Measurements from ENCODE around the gene DMRT2. TPM values are rescaled to one million over a fixed set of nuclear protein-coding genes. Genes with fewer than 3 reads are reported as not detected.

DMRT2 gene
- total and polyA plus RNA-seq, 2 donors (not counting 3 experiments of a cell fraction or from before 2014, with no cell fraction given): not detected

DNA sequence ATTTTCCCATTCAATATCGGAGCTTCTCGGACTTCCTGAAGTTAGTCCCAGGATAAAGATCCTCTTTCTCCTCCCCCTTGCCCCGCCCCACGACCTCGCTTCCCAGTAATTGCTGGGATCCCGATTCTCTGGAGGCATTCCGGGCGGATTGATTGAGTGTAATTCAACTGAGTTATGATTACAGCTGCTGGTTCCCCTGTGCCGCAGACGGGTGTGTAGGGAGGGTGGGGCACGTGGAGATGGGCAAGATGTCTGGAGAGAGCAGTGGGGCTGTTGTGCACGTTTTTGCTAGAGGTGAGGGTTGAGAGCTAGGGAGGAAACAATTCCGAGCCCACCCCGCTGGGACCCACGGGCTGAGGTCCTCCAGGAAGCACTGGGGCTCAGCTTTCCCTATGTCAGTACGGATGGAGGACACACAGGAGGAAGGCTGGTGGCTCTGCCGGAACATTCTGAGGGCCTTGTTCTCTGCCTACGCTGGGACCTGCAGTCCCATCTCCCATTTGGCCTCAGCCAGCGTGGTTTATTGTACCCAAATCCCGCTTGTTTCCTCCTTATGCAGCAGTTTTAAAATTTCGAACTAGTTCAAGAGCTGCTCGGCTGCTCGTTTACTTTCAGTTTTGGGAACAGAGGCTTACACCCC lies 2.4 kb upstream of the DMRT2 start:
- CTCF ChIA-PET: interaction anchor here (2.8 kb wide), 1 partner anchor 38 kb away, joined by 11 read pairs; no protein-coding TSS in a partner anchor
- Histone ChIP-seq H2AFZ (ENCODE audit: low read depth, low read length) (peak overlapping the region; percentile 11), H3K79me2 (ENCODE audit: control insufficient read depth, insufficient read depth, low read length) (no peaks in the 10 kb centered on the region), H4K20me1 (replicated peaks; ENCODE audit: control insufficient read depth, extremely low read depth, insufficient read depth, low read length) (no peaks in the 10 kb centered on the region), H3K27ac (ENCODE audit: insufficient read depth, low read depth, low read length) (no peak overlapping the region), H3K36me3 (ENCODE audit: control insufficient read depth in 2 of 2, extremely low read depth in 1 of 2, insufficient read depth in 2 of 2, low read length in 2 of 2) (no peaks in the 10 kb centered on the region), H3K4me2 (ENCODE audit: insufficient read depth, low read length) (peak overlapping the region; percentile 59), H3K9me1 (replicated peaks; ENCODE audit: control insufficient read depth, extremely low read depth, insufficient read depth, low read length) (no peaks in the 10 kb centered on the region), H3K4me1 (ENCODE audit: control insufficient read depth, extremely low read depth, insufficient read depth, low read length) (no peaks in the 10 kb centered on the region), H3K27me3 (ENCODE audit: control insufficient read depth in 2 of 2, insufficient read depth in 2 of 2, low read length in 2 of 2) (peaks cover 82 to 97% of the 10 kb centered on the region in 2 experiments), H3K4me3 (replicated peaks in 1 of 3; ENCODE audit: insufficient read depth in 1 of 3, low read depth in 1 of 3, low read length in 3 of 3) (peak overlapping the region in 2 of 3 experiments; percentile 1 to 36), H3K9me3 (replicated peaks; ENCODE audit: control insufficient read depth, insufficient read depth, low read length) (no peaks in the 10 kb centered on the region), H3K9ac (replicated peaks; ENCODE audit: extremely low read depth, insufficient read depth, low read length) (no peak overlapping the region)
- DNase-seq (ENCODE audit: low read depth, low spot score) (no peak), FAIRE-seq (no peak)
- intact Hi-C loops (cut with micrococcal nuclease) (no loop called here), dilution Hi-C loops (cut with MboI; ENCODE audit: extremely low pct_ligation_motif_present, low sequenced_read_pairs) (no loop called here)
- TF ChIP-seq EZH2 (IDR thresholded peaks at IDR 0.05; ENCODE audit: borderline replicate concordance, low read depth, low read length, severe bottlenecking): peak; percentile 61
- TF ChIP-seq, protein P1, sequence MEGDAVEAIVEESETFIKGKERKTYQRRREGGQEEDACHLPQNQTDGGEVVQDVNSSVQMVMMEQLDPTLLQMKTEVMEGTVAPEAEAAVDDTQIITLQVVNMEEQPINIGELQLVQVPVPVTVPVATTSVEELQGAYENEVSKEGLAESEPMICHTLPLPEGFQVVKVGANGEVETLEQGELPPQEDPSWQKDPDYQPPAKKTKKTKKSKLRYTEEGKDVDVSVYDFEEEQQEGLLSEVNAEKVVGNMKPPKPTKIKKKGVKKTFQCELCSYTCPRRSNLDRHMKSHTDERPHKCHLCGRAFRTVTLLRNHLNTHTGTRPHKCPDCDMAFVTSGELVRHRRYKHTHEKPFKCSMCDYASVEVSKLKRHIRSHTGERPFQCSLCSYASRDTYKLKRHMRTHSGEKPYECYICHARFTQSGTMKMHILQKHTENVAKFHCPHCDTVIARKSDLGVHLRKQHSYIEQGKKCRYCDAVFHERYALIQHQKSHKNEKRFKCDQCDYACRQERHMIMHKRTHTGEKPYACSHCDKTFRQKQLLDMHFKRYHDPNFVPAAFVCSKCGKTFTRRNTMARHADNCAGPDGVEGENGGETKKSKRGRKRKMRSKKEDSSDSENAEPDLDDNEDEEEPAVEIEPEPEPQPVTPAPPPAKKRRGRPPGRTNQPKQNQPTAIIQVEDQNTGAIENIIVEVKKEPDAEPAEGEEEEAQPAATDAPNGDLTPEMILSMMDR (IDR thresholded peaks at IDR 0.05; ENCODE audit: extremely low read depth in 1 of 2, insufficient read depth in 1 of 2, low read depth in 1 of 2, low read length in 2 of 2): no peak
- BruUV-seq (replicated peaks): no TSS peak
- POLR2A ChIA-PET: no interaction called here

DNA sequence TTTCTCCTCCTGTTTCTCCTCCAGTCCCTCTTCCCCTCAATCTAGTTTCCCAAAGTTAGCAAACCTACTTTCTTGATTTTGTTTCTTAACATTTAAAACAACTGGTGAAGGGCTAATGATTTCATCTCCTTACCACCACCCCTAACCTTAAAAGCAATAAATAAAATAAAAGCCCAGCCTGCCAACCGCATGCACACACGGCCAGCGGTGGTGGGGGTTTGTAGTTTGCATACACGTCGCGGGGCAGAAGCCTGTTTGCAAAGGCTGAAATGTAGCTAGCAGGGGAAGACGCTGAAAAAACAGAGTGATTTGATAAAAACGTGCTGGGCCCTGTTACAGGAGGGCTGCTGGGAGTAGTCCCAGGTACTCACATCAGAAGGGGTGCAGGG lies 1.9 kb upstream of the DMRT2 start:
- H3K79me2 ChIP-seq (ENCODE audit: control insufficient read depth, insufficient read depth, low read length): no peaks in the 10 kb centered on the region
- H4K20me1 ChIP-seq (replicated peaks; ENCODE audit: control insufficient read depth, extremely low read depth, insufficient read depth, low read length): no peaks in the 10 kb centered on the region
- H3K27me3 ChIP-seq (ENCODE audit: control insufficient read depth in 2 of 2, insufficient read depth in 2 of 2, low read length in 2 of 2): peaks cover 83 to 98% of the 10 kb centered on the region in 2 experiments
- POLR2A ChIA-PET: no interaction called here
- H3K27ac ChIP-seq (ENCODE audit: insufficient read depth, low read depth, low read length): no peak overlapping the region
- H3K36me3 ChIP-seq (ENCODE audit: control insufficient read depth in 2 of 2, extremely low read depth in 1 of 2, insufficient read depth in 2 of 2, low read length in 2 of 2): no peaks in the 10 kb centered on the region
- FAIRE-seq (no peak), DNase-seq (ENCODE audit: low read depth, low spot score) (no peak)
- CTCF ChIA-PET: interaction anchor here (2.8 kb wide), 1 partner anchor 39 kb away, joined by 11 read pairs; no protein-coding TSS in a partner anchor
- peak overlapping the region; percentile 59 for H3K4me2 ChIP-seq (ENCODE audit: insufficient read depth, low read length)
- no peak overlapping the region for H2AFZ ChIP-seq (ENCODE audit: low read depth, low read length)
- H3K4me1 ChIP-seq (ENCODE audit: control insufficient read depth, extremely low read depth, insufficient read depth, low read length): no peaks in the 10 kb centered on the region
- H3K9me3 ChIP-seq (replicated peaks; ENCODE audit: control insufficient read depth, insufficient read depth, low read length): no peaks in the 10 kb centered on the region
- TF ChIP-seq, protein P2, sequence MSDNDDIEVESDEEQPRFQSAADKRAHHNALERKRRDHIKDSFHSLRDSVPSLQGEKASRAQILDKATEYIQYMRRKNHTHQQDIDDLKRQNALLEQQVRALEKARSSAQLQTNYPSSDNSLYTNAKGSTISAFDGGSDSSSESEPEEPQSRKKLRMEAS (IDR thresholded peaks at IDR 0.05; ENCODE audit: insufficient read depth, insufficient read length): no peak
- no peak for TF ChIP-seq GATA2 (IDR thresholded peaks at IDR 0.05; ENCODE audit: insufficient read depth, insufficient read length, low read depth, low read length)
- TF ChIP-seq POLR2A (IDR thresholded peaks at IDR 0.05; ENCODE audit: low read depth, low read length): no peak
- no peak for TF ChIP-seq POLR2AphosphoS5 (IDR thresholded peaks at IDR 0.05; ENCODE audit: insufficient read depth, low read depth, low read length)
- no peak for TF ChIP-seq EZH2 (IDR thresholded peaks at IDR 0.05; ENCODE audit: borderline replicate concordance, low read depth, low read length, severe bottlenecking)
- TF ChIP-seq, protein P1 (IDR thresholded peaks at IDR 0.05; ENCODE audit: extremely low read depth in 1 of 2, insufficient read depth in 1 of 2, low read depth in 1 of 2, low read length in 2 of 2): no peak
- TF ChIP-seq MYC (IDR thresholded peaks at IDR 0.05; ENCODE audit: low read depth, low read length): no peak
- no peak for TF ChIP-seq JUN (IDR thresholded peaks at IDR 0.05; ENCODE audit: borderline replicate concordance, insufficient read depth, insufficient read length, low read depth)
- TF ChIP-seq FOS (IDR thresholded peaks at IDR 0.05; ENCODE audit: borderline replicate concordance, insufficient read depth, low read length): no peak
- no peak overlapping the region for H3K9ac ChIP-seq (replicated peaks; ENCODE audit: extremely low read depth, insufficient read depth, low read length)
- H3K4me3 ChIP-seq (replicated peaks in 1 of 3; ENCODE audit: insufficient read depth in 1 of 3, low read depth in 1 of 3, low read length in 3 of 3): peak overlapping the region in 1 of 3 experiments; percentile 36
- BruUV-seq (replicated peaks): no TSS peak
- H3K9me1 ChIP-seq (replicated peaks; ENCODE audit: control insufficient read depth, extremely low read depth, insufficient read depth, low read length): no peaks in the 10 kb centered on the region
- intact Hi-C loops (cut with micrococcal nuclease) (no loop called here), dilution Hi-C loops (cut with MboI; ENCODE audit: extremely low pct_ligation_motif_present, low sequenced_read_pairs) (no loop called here)
